Inflammatory macrophage (primary cell): Measurements from ENCODE around the gene PRRT2.
"Not testable (repeated sequence)": the region's sequence is repeated elsewhere in the genome, so short reads cannot be mapped to it uniquely, and the experiment has no call there.

Experiments used
- DNase-seq, 2 donors: peaks; one replicate each; pipeline ENCODE4 v3.0.0-alpha.2; 2020 to 2022
- total RNA-seq, 18 experiments: gene quantifications; one replicate each; lab custom pipeline; 2026; ENCODE audit warnings: mixed read lengths in 6 of 18, inconsistent platforms in 2 of 18; lab: John Stamatoyannopoulos, UW

Gene PRRT2
- 0 to 0.22 (median 0.06) reads per million in 18 experiments for total RNA-seq

- peak in 1 of 2 donors; percentile 30 for DNase-seq
These were observed at the start of gene PRRT2 for GRCh38 chr16:29811896-29812665. TSS of gene PRRT2 (plus strand) at chr16:29812193. CDS start at chr16:29813055, 862 bp downstream.

- peak; percentile 37 to 38 for DNase-seq
These were observed 48.7 kb upstream of the PRRT2 start for GRCh38 chr16:29763326-29763725.

- DNase-seq, result no peak
These were observed 46.6 kb upstream of the PRRT2 start for GRCh38 chr16:29765167-29766032.

- peak; percentile 24 to 61 for DNase-seq
These were observed 45.4 kb upstream of the PRRT2 start for GRCh38 chr16:29766571-29766970.

GRCh38 chr16:29767062-29767461 is 44.9 kb upstream of the PRRT2 start:
- DNase-seq, result no peak

- no peak for DNase-seq
These were observed 42.5 kb upstream of the PRRT2 start for GRCh38 chr16:29769507-29769906.

- no peak for DNase-seq
These were observed 41.6 kb upstream of the PRRT2 start for GRCh38 chr16:29770250-29770929.

GRCh38 chr16:29772330-29772729 is 39.7 kb upstream of the PRRT2 start:
- DNase-seq, result peak in 1 of 2 donors; percentile 3

- no peak for DNase-seq
These were observed 37.3 kb upstream of the PRRT2 start for GRCh38 chr16:29774730-29775129.

- no peak for DNase-seq
These were observed 36.1 kb upstream of the PRRT2 start for GRCh38 chr16:29775742-29776408.

GRCh38 chr16:29777576-29778350 is 34.2 kb upstream of the PRRT2 start, which contains the start of gene ZG16:
TSS of gene ZG16 (plus strand) at chr16:29778256. CDS start at chr16:29779267, 1,011 bp downstream.
- no peak for DNase-seq

GRCh38 chr16:29779474-29779873 is 32.5 kb upstream of the PRRT2 start:
- DNase-seq, result no peak

- DNase-seq, result not testable (repeated sequence)
These were observed 28.7 kb upstream of the PRRT2 start for GRCh38 chr16:29783094-29783953.

GRCh38 chr16:29784157-29784556 is 27.8 kb upstream of the PRRT2 start:
- no peak for DNase-seq

GRCh38 chr16:29784901-29785500 is 27.0 kb upstream of the PRRT2 start:
- peak; percentile 74 to 82 for DNase-seq

- not testable (repeated sequence) for DNase-seq
These were observed 24.8 kb upstream of the PRRT2 start for GRCh38 chr16:29787155-29787554.

GRCh38 chr16:29789775-29790182 is 22.2 kb upstream of the PRRT2 start:
- DNase-seq, result no peak

GRCh38 chr16:29790183-29790948 is 21.6 kb upstream of the PRRT2 start, which contains the start of gene KIF22:
TSS of gene KIF22 (plus strand) at chr16:29790751. CDS start at chr16:29790760, 9 bp downstream.
- DNase-seq, result peak; percentile 100
